ENCODE results near the gene NME5.

NME5 gene

GRCh38 chr5:138129347-138129746, 9.9 kb downstream of the NME5 start:
- no peak for DNase-seq

GRCh38 chr5:138128334-138128733, 10.9 kb downstream of the NME5 start:
- DNase-seq, result no peak

DNA sequence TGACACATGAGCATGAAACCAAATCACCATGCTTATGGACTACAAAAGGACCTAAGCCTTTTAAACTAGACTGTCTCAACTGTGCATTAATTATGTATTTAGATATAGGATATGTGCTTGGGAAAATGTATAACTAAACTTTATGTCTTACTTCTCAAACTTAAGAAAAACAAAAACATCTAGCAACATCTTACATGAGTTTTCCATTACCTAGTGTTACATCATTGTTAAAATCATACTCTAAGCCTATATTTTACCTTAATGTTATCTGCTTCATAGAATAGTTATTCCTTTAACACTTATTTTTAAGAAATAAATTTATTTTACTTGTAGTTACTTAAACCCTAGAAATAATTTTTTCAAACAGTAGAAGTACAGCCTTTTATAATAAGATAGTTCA, 24.0 kb downstream of the NME5 start:
- no peak for DNase-seq

GRCh38 chr5:138111937-138112336, 27.3 kb downstream of the NME5 start:
- DNase-seq, result no peak

DNA sequence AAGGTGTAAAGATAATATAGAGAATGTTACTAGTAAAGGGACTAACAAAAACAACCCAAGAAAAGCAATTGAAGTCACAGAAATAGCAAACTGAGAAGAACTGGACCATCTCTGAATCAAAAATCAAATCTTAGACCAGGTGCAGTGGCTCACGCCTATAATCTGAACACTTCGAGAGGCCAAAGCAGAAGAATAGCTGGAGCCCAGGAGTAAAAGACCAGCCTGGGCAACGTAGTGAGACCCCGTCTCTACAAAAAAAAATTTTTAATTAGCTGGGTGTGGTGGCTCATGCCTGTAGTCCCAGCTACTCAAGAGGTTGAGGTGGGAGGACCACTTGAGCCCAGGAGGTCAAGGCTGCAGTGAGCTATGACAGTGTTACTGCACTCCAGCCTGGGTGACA, 28.0 kb downstream of the NME5 start:
- no peak for DNase-seq

GRCh38 chr5:138110266-138110963, 28.8 kb downstream of the NME5 start:
- no peak for DNase-seq

- no peak for DNase-seq
Observed at GRCh38 chr5:138109463-138110265, 29.6 kb downstream of the NME5 start.

GRCh38 chr5:138107213-138107612, 32.0 kb downstream of the NME5 start:
- no peak for DNase-seq

- DNase-seq, result no peak
Observed at GRCh38 chr5:138105709-138106108, 33.5 kb downstream of the NME5 start.

- no peak for DNase-seq
Observed at GRCh38 chr5:138103319-138103637, 36.0 kb downstream of the NME5 start.

DNA sequence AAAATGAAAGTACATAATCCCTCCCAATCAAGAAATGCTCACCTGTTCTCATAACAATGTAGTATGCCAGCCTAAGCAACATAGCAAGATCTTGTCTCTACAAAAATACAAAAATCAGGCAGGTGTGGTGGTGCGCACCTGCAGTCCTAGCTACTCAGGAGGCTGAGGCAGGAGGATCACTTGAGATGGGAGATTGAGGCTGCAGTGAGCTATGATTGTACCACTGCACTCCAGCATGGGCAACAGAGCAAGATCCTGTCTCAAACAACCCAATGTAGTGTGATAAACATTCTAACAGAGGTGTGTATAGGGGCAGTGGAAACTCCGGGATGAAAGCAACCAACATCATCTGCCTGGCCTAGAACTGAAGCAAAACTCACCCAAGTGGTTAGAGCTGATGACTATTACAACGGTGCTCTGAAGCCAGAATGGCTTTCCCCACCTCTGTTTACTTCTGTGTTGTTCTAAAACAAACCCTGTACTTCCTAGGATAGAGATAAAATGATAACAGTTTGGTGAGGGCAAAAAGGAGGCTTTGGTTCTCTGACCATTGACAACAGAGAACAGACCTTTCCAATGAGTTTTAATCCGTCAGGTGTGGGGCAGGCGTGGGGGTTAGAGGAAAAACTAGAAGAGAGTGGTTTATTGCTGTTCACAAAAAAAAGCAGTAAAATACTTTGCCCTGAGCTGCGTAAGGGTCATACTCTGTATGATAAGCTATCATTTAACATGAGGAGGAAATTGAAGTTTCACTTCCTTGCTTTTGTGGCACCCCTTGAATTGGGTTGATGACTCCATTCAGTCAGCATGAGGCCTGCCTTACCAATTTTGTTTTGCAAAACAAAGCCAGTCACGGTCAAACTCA, 36.5 kb downstream of the NME5 start:
- DNase-seq, result peak; percentile 62

- no peak for DNase-seq
Observed at GRCh38 chr5:138096997-138097828, 42.0 kb downstream of the NME5 start.

DNA sequence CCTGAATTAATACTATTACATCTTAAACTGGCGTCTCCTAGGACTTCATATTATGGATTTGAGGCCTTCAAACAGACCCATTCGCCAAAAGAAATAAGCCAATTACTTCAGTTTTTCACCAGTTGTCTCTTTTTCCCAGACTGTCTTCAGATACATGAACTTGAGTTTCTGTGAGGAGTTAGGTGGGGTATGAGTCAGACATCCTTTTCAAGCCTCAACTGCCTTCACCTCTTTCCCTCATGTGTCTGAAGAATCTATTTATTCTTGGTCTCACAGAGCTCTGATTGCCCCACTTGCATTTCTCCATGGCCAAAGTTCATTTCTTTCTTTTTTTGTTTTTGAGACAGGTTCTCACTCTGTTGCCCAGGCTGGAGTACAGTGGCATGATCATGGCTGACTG, 42.9 kb downstream of the NME5 start:
- DNase-seq, result no peak

GRCh38 chr5:138095100-138095907, 43.9 kb downstream of the NME5 start:
- DNase-seq, result no peak

- no peak for DNase-seq
Observed at GRCh38 chr5:138093036-138093435, 46.2 kb downstream of the NME5 start.

DNA sequence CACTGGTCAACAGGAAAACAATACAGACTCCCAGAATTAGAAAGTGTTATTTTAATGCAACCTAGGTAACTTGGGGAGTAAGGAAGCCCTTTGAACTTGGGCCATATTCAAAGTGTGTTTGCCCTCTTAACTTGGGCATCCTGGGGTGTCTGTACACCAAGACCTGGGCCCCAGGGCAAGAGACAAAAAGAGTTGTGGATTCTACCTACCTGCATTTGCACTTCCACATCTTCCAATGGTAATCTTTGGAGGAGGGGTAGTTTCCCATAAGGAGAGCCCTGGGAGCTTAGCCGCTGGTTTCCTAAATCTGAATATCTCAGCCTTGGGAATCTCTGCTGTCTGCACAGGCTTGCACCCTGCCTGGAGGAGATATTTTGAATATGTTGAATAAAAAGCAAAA, 46.9 kb downstream of the NME5 start:
- no peak for DNase-seq

DNA sequence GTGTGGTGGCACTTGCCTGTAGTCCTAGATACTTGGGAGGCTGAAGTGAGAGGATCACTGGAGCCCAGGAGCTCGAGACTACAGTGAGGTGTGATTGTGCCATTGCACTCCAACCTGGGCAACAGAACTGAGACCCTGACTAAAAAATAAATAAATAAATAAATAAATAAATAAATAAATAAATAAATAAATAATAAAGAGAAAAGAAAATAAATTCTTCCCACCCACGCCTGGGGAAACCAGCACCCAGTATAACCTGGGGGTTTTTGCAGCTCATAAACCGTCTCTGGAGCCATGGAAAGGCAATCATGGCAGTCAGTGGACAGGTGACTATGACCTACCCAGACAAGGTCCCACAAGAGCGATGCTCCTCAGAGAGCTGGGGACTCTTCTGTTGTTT, 47.5 kb downstream of the NME5 start:
- DNase-seq, result no peak

DNA sequence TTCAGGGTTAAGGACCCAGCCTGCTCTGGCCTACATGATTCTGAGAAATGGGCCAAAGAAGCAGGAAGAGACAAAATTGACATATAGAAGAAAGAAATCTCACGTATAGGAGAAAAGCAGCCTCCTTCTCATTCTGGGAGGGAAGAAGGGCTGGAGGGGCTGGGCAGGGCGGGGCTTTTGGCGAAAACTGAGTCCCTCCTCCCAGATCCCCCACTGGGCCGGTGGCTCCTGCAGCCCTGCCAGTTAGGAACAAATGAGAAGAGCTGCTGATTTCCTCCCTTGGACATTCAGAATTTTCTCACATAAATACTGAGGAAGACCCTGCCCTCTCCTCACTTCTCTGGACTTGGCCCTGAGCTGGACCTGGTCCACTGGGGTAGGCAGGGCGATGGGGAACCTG, 55.5 kb downstream of the NME5 start, which contains the start of gene WNT8A:
Gene WNT8A (plus strand): TSS at position 332 of the 400 bp plus-strand sequence. CDS start 95 bp downstream, outside the sequence.
- no peak for DNase-seq

DNA sequence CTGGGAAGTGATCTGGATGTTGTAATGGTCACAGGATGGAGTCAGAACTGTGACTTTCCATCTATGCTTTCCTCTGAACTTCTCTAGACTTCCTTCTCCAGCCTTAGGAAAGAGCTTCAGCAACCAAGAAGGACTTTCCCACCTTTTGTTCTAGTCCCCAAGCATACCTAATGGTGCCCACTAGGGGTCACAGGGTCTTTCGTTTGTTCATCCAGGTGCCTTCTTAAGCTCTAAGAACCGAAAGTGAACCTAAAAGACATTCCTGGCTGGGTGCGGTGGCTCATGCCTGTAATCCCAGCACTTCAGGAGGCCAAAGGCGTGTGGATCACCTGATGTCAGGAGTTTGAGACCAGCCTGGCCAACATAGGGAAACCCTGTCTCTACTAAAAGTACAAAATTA, 57.2 kb downstream of the NME5 start:
- no peak for DNase-seq

DNA sequence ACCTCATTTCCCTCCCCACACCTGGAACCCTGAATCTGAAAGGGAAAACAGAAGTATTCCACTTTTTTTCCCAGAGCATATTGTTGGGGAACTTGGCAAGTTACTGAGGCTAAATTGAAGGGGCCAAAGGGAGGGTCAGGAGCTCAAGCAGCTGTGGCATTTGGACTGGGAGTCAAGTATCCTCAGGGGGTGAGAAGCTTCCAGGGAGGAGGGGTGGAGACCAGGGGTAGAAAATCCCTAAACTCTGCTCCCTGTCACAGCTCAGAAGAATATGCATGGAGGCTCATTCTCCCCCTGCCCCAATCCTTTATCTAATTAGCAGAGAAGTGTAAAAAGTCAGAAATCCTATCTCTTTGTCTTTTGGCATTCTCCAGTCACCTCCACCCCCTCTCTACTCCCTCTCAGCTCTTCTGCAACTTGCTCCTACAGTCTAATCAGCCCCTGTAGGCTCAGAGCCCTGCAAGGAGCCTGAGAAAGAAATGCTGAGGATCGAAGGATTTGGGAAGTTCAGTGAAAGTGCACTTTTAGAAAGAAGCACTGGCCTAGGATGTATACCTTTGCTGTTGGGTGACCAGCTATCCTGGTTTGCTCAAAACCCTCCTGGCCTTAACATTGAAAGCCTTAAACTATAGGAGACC, 61.1 kb downstream of the NME5 start:
- DNase-seq, result no peak

GRCh38 chr5:138077064-138077696, 62.0 kb downstream of the NME5 start:
- peak; percentile 58 for DNase-seq
